Gastroesophageal sphincter (tissue), 3 donors: ENCODE data around the gene MNAT1.

Experiments
- EP300 ChIP-seq: sonication (generic); formaldehyde crosslinking; IDR thresholded peaks from one replicate; pipeline ENCODE4 v1.6.1; 2017; ENCODE audit warnings: antibody characterized with exemption, mild to moderate bottlenecking
- POLR2A ChIP-seq, 2 donors: fragments of 450-650 bp; IDR thresholded peaks; one replicate each; pipeline ENCODE4 v1.6.1; 2017; ENCODE audit warnings: antibody characterized with exemption in 2 of 2, mild to moderate bottlenecking in 2 of 2, moderate library complexity in 1 of 2
- POLR2AphosphoS5 ChIP-seq: sonication (generic); formaldehyde crosslinking; IDR thresholded peaks from one replicate; pipeline ENCODE4 v1.6.1; 2017; ENCODE audit warnings: antibody characterized with exemption
- TF ChIP-seq, protein P1 (sequence below), 4 experiments: fragments of 200-600 bp in 2 of 4; fragments of 450-650 bp in 2 of 4; sonication (generic) in 1 of 4; IDR thresholded peaks; one replicate each; pipeline ENCODE4 v1.5.1; 2017 to 2019; ENCODE audit warnings: antibody characterized with exemption in 4 of 4, mild to moderate bottlenecking in 2 of 4, moderate library complexity in 2 of 4

DNA sequence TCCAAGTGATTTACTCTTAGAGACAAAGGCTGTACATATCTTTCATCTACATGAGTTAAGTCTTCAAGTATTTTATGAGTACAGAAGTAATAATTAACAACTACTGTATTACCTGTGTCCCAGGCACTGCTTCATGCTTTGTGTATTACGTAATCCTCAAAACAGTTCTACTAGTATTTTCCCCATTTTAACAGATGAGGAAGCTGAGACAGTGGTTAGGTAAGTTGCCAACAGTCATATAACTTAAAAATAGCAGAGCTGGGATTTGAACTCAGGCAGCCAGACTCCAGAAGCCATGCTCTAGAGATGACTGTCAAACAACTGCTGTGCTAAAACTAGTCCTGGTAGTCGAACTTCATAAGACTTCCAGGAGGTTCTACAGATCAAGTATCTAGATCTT is 235.6 kb downstream of the MNAT1 start:
- TF ChIP-seq POLR2A (IDR thresholded peaks at IDR 0.05) = no peak
- TF ChIP-seq, protein P1, sequence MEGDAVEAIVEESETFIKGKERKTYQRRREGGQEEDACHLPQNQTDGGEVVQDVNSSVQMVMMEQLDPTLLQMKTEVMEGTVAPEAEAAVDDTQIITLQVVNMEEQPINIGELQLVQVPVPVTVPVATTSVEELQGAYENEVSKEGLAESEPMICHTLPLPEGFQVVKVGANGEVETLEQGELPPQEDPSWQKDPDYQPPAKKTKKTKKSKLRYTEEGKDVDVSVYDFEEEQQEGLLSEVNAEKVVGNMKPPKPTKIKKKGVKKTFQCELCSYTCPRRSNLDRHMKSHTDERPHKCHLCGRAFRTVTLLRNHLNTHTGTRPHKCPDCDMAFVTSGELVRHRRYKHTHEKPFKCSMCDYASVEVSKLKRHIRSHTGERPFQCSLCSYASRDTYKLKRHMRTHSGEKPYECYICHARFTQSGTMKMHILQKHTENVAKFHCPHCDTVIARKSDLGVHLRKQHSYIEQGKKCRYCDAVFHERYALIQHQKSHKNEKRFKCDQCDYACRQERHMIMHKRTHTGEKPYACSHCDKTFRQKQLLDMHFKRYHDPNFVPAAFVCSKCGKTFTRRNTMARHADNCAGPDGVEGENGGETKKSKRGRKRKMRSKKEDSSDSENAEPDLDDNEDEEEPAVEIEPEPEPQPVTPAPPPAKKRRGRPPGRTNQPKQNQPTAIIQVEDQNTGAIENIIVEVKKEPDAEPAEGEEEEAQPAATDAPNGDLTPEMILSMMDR (IDR thresholded peaks at IDR 0.05) = no peak
- TF ChIP-seq POLR2AphosphoS5 = no peak
- no peak for TF ChIP-seq EP300
